Activated CD8-positive, alpha-beta memory T cell treated with anti-CD3 and anti-CD28 coated beads, Interleukin-2, amount 50 U/mL, for 48 hours (primary cell): Measurements from ENCODE around the gene SPRR2A.
"Not testable (repeated sequence)": the region's sequence is repeated elsewhere in the genome, so short reads cannot be mapped to it uniquely, and the experiment has no call there.

ENCODE experiments used
- DNase-seq: peaks from one replicate; pipeline ENCODE4 v3.0.0-alpha.2; 2020

Gene SPRR2A

GRCh38 chr1:153057375-153057774, at the start of gene SPRR2A:
SPRR2A (minus strand) TSS chr1:153057512; CDS start chr1:153056735, 777 bp downstream.
- no peak for DNase-seq

- DNase-seq, result no peak
Measured at GRCh38 chr1:153100245-153100644, 42.9 kb upstream of the SPRR2A start.

- DNase-seq, result no peak
Measured at GRCh38 chr1:153099461-153100045, 42.2 kb upstream of the SPRR2A start.

GRCh38 chr1:153095764-153096163, 38.5 kb upstream of the SPRR2A start:
- no peak for DNase-seq

GRCh38 chr1:153094426-153094825, 37.1 kb upstream of the SPRR2A start, which contains the start of gene SPRR2E:
SPRR2E (minus strand) TSS chr1:153094526; CDS start chr1:153093751, 775 bp downstream.
- DNase-seq, result no peak

- DNase-seq, result no peak
Measured at GRCh38 chr1:153087652-153088051, 30.3 kb upstream of the SPRR2A start.

- no peak for DNase-seq
Measured at GRCh38 chr1:153081736-153082135, 24.4 kb upstream of the SPRR2A start.

GRCh38 chr1:153072806-153073726, 15.8 kb upstream of the SPRR2A start:
- DNase-seq, result no peak

GRCh38 chr1:153071511-153071910, 14.2 kb upstream of the SPRR2A start, which contains the start of gene SPRR2B:
SPRR2B (minus strand) TSS chr1:153071611; CDS start chr1:153070839, 772 bp downstream.
- no peak for DNase-seq

- DNase-seq, result no peak
Measured at GRCh38 chr1:153070243-153070642, 12.9 kb upstream of the SPRR2A start.

- no peak for DNase-seq
Measured at GRCh38 chr1:153058826-153059784, 1.8 kb upstream of the SPRR2A start.

- DNase-seq, result no peak
Measured at GRCh38 chr1:153058154-153058553, 842 bp upstream of the SPRR2A start.

GRCh38 chr1:153056111-153056510, 1.2 kb downstream of the SPRR2A start:
- DNase-seq, result not testable (repeated sequence)

GRCh38 chr1:153049211-153049610, 8.1 kb downstream of the SPRR2A start:
- no peak for DNase-seq

- DNase-seq, result no peak
Measured at GRCh38 chr1:153040950-153041631, 16.2 kb downstream of the SPRR2A start, which contains the start of gene SPRR2D. SPRR2D (minus strand) TSS chr1:153041120; CDS start chr1:153040346, 774 bp downstream.

- DNase-seq, result no peak
Measured at GRCh38 chr1:153035211-153035610, 22.1 kb downstream of the SPRR2A start.

GRCh38 chr1:153032677-153033308, 24.5 kb downstream of the SPRR2A start:
- DNase-seq, result no peak

- DNase-seq, result no peak
Measured at GRCh38 chr1:153032073-153032472, 25.2 kb downstream of the SPRR2A start.

GRCh38 chr1:153030895-153031294, 26.4 kb downstream of the SPRR2A start, which contains the start of gene SPRR1B:
SPRR1B (plus strand) TSS chr1:153031203; CDS start chr1:153032346, 1,143 bp downstream.
- DNase-seq, result no peak

GRCh38 chr1:153028766-153029165, 28.5 kb downstream of the SPRR2A start:
- DNase-seq, result no peak

- DNase-seq, result no peak
Measured at GRCh38 chr1:153025797-153026196, 31.5 kb downstream of the SPRR2A start.
